HG03095 (cell line): ENCODE data around the gene PLK2.

Source experiments
- ATAC-seq: cut with Tn5 transposase; IDR thresholded peaks from one replicate; pipeline ENCODE4 v1.9.1; 2021; ENCODE audit warnings: moderate library complexity; ENCODE audit not compliant: unreplicated experiment

The PLK2 gene

DNA sequence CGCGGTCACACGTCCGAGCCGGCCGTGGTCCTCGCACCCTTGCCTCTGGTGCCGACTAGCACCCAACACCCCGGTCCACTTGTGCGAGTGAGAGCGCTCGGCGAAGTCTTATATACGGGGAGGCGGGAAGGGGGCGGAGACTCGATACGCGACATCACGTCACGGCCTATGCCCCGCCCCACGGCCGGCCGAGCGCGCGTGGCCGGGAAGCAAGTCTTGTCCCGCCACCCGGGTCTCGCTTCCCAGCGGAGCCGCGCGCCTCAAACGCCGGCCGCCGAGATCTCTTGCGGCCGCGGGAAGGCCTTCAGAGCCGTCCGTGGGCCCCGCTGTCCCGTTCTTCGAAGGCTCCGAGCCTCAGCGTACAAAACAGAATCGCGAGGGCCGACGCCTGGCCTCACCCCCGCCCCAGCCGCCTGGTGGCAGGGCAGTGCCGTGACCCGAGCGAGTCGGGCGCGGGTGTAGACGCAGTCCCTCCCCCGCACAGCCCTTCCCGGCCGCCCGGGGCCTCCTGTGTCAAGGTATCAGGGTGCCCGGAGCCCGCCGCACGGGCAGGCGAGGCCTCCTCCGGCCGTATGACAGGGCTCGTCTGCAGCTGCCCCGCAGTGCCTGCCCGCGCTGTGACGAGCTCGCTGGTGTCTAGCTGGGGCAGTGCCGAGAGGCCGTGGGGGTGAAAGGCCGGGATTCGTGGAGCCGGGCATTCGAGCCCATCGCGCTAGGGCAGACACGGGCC is at the start of gene PLK2:
TSS of gene PLK2 (minus strand) at position 85 of the 730 bp plus-strand sequence. CDS start 127 bp downstream, outside the sequence.
- peak; percentile 60 for ATAC-seq

DNA sequence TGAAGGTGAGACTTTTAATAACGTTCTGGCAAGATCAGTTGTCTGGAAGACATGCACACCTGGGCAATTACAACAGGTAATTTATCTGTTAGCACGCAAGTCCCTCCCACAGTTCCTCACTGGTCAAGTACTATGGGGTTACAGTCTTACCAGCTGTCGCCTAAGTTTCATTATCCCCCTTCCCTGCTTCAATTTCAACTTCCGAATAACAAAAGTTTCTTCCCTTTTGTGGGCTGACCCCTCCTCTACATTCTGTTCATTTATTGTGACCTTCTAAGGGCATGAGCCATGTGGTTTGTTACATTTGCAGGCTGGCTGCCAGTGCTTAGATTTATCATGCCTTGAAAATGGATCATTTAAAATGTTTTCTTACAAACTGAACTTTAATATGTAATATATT is 47.8 kb upstream of the PLK2 start:
- ATAC-seq, result no peak

DNA sequence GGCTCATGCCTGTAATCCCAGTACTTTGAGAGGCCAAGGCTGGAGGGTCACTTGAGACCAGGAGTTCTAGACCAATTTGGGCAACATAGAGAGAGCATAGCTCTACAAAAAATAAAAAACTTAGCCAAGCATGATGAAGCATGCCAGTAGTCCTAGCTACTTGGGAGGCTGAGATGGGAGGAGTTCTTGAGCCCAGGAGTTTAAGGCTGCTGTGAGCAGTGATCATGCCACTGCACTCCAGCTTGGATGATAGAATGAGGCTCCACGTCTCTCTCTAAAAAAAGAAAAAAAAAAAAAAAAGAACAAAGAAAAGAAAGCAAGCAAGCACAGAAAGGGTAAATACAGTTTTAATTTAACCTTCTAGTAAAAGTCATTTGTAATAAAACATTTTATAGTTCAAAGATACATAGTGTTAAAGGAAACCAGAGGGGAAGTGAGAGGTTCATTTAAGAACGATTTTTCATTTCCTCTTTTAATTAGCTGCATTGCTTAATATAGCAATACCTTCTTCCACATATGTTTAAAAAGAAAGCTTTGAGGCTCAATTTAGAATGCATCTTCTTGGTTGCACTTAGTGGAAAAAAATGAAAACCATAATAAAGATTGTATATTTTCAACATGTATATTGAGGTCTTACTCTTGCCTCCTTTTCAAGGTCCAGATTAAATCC is 46.2 kb upstream of the PLK2 start:
- peak; percentile 74 for ATAC-seq

- peak; percentile 12 for ATAC-seq
These were observed 45.6 kb upstream of the PLK2 start for GRCh38 chr5:58505502-58505901.

GRCh38 chr5:58504766-58505165 is 44.9 kb upstream of the PLK2 start:
- no peak for ATAC-seq

DNA sequence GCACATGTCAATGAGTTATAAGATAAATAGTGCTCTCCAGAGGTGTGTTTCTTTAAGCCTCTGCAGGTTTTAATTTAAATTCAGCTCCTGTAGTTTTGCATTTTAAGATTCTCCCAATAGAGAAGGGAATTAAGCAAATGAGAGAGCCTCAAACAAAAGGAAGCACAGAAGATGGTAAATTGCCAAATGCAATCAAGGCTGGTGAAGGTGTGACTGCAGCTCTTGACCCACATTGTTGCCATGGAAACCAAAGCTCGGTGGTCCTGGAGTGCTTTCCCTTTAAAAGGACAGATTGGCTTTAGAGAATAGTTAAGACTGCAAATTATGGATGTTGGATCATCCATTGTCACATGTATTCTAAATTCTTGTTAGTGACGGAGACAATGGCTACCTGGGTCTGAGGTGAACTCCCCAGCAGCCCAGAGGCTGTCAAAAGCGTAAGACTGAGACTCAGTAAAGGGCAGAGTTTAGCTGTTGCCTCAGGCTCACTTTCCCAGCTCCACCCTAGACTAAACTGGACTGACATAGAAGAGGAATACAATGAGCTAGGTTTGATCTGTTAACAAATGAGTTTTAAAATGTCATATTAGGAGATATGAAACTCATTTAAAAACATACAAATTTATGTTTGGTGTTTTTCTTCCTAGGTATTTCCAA is 43.6 kb upstream of the PLK2 start:
- no peak for ATAC-seq

- no peak for ATAC-seq
These were observed 42.0 kb upstream of the PLK2 start for GRCh38 chr5:58501778-58502417.

DNA sequence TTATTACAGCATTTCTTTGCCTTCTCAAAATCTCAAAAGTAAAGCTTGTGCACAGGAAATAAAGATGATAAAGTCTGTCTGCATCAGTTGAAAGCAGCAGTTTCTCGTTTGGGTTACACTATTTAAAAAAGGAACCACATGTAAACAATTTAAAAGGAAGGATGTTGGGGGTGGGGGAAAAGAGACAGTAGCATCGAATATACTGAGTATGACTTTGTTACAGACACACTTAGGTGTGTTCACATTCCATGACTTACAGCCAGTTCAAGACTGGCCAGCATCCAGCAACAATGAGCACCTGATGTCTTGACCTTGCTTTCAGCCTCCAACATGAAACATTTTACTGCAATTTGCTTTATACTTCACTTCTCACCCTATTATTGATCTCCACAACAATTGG is 40.1 kb upstream of the PLK2 start:
- no peak for ATAC-seq

DNA sequence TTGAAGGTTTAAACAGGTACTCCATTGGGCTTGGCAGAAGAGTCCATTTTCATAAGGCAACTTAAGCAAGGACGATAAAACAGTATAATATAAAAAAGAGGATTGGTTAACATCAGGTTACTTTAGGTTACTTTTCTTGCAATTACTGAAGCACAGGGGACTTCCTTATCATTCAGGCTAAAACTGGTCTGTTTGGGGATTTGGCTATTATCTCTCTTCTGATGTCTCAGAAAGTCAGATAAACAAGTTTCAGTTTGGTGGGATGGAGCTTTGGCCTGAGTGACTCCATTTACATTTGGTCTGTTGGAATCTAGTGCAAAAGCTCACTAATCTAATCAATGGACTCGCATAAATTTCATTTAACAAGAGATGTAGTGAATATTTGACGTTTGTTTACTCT is 39.3 kb upstream of the PLK2 start:
- no peak for ATAC-seq

- ATAC-seq, result no peak
These were observed 38.6 kb upstream of the PLK2 start for GRCh38 chr5:58498340-58498942.

DNA sequence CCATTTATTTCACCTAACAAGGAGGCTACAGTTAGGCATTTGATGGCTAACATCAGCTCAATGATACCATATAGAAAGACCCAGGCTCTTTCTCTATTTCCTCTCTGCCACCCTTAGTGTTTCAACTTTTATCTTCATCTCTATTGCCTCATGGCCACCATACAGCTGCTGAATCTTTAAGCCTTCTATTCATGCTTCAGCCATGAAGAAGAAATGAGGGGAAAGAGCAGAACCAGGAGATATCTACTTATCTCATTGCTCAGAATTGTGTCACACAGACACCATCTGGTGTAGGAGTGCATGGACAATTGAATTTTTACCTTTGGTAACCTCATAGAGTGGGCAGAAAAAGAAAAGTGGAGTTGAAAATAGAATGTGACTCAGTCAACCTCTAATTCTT is 38.0 kb upstream of the PLK2 start:
- ATAC-seq, result no peak

DNA sequence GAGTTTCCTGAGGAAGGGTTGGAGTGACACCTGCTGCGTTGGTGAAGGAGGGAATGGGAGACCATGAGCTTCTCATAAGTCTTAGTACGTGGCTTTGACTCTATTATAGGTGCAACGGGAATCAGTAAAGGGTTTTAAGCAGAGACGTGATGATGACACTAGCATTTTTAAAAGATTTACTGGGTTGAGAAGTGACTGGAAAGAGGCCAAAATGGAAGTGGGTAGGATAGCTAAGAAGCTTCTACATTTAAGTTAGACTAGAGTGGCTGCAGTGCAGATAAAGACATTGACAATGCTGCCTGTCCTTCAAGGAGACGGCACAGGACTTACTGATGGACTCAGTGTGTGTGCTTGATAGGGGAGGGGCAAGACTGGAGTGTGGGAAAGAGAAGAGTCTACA is 37.5 kb upstream of the PLK2 start:
- ATAC-seq, result no peak

DNA sequence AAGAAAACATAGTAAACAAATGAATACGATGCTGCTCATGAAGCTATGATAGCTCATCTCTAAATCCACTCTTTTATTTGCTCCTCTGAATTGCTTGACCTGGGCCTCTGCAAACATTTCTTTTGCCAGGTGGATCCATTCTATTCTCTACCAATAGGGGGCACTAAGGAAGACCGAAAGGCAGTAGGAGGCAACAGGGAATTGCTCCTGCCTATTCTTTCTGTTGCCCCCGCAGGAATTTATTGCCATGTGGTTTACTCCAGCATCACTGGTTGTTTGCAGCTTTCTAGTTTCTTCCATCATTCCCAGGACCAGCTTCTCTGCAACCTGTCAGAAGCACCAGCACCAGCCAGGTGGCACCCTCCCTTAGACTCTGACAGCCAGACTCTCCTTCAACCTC is 36.6 kb upstream of the PLK2 start:
- ATAC-seq, result no peak

DNA sequence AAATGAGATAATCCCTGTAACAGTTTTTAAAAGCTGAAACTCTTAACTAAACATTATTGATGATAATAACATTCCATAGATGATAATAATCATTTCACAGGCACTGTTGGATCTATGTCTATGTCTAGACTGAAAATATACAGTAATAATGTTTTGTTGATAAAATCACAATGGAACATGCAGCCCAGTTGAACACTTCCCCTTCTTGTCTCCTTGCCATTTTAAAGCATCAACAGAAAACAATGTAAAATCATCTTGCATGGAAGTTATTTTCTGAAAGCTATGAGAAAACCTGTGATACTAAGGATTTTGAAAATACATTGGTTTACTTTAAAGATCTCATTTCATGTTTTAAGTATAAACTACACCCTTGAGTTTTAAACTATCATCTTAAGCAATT is 33.3 kb upstream of the PLK2 start:
- no peak for ATAC-seq

DNA sequence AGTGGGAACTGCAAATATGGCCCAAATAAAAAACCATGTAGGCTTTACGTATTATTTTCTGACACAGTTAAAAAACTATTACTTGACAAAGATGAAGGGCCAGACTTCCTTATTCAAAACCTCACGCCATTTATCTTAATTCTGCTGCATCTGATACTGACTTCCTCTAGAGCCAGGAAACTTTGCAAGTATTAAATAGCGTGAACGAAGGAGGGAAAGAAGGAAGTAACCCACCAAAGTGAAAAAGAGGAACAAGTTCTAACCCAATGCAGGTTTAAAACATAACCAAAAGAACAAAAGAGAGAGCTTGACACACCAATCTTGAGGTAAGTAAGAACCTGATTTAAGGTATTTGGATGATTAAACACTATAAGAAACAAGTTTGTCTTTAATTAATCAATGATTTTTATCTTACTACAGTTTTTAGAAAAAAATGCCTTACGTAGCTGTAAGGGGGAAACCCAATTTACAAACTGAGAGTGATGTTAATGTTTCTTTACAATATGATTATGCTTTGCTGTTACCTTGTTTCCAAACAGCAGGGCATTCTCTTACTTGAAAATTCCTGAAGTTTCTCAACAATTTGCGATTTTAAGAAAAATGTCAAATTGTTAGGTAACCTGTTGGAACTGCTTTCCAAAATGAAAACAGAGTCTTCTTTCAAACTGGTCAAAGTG is 31.5 kb upstream of the PLK2 start, which contains the start of gene GAPT:
TSS of gene GAPT (plus strand) at position 220 of the 677 bp plus-strand sequence. CDS start 3,102 bp downstream, outside the sequence.
- peak; percentile 85 for ATAC-seq

DNA sequence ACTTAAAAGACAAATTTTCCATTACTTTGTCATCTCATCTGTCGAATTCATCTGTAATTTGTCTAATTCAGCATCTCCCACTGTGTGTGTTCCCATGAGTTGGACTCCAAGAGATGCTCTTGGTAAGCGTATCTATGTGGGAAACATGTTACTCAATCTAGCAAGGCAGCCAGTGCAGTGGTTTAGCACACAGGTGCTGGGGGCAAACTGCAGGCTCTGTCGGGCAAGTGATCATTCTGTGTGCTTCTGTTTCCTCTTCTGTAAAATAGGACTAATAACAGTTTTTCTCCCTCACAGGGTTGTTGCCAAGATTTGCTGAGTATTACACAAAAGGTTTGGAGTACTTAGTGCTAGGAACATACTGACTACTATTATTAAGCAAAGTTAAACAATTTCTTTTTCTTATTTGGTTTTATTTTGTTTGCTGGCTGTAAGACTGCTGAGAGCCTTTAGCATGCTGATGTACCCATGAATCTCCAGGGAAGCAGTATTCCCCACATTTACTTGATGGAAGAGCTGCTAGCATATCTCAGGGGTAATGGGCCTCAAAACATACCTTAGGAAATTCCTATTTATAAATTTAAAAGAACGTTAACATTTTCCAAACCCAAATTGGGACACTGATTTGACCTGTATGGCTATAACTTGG is 30.6 kb upstream of the PLK2 start:
- no peak for ATAC-seq

DNA sequence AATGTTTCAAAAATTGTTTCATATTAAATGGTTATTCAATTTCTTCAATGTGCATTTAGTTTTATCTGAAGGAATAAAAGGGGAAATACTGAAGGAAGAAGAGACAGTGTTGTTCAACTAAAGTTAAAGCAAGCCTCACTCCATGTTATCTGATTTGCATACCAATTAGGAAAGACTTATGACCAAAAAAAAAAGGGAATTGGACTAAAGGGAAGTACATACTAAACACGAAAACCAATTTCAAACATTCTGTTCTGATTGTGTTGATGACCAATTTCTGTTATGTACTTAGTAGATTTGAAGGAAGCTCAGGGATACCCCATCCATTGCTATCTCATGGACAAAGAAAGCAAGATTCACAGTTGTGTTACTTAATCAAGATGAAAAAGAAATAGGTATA is 26.4 kb upstream of the PLK2 start:
- no peak for ATAC-seq

DNA sequence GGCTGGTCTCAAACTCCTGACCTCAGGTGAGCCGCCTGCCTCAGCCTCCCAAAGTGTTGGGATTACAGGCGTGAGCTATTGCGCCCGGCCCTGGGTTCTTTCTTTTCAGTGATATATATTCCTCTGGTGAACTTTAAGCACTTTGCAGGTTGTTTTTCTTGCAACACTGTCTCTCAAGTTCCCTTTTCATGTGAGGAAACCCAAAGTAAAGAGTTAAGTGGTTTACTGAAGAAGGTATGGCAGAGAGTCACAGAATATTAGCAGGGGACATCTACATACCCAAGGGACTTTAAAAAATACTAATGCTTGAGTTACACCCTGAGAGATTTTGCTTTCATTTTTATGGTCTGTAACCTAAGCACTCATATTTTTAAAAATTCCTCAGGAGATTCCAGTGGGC is 24.6 kb upstream of the PLK2 start:
- ATAC-seq, result no peak

DNA sequence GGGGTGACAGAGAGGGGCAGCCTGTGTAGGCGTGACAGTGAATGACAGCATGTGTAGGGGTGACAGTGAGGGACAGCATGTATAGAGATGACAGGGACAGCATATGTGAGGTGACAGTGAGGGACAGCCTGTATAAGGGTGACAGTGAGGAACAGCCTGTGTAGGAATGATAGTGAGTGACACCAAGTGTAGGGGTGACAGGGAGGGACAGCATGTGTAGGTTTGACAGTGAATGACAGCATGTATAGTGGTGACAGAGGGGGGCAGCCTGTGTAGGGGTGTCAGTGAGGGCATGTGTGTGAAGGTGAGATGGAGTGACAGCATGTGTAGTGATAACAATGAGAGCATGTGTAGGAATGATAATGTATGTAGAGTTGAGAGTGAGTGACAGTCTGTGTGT is 22.6 kb upstream of the PLK2 start:
- ATAC-seq, result no peak

DNA sequence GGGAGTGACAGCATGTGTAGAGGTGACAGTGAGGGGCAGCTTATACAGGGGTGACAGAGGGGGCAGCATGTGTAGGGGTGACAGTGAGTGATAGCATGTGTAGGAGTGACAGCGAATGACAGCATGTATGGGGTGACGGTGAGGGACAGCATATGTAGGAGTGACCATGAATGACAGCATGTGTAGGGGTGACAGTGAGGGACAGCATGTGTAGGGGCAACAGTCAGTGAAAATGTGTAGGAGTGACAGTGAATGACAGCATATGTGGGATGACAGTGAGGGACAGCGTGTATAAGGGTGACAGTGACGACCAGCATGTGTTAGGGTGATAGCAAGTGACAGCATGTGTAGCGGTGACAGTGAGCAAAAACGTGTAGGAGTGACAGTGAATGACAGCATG is 21.9 kb upstream of the PLK2 start:
- no peak for ATAC-seq
